Loucy (cell line): ENCODE results near the gene METTL15.

ENCODE experiments used
- H2AFZ ChIP-seq: fragments of 200-600 bp; sonication (generic); 2 replicates; pipeline ENCODE4 v1.6.0; 2016; ENCODE audit warnings: antibody characterized with exemption, mild to moderate bottlenecking, low read length, moderate library complexity
- H3F3A ChIP-seq: fragments of 200-600 bp; 2 replicates; pipeline ENCODE4 v1.6.0; 2016; ENCODE audit warnings: antibody characterized with exemption, low read depth, mild to moderate bottlenecking
- H3K27me3 ChIP-seq: fragments of 200-600 bp; sonication (generic); 2 replicates; pipeline ENCODE4 v1.6.1; 2014; ENCODE audit warnings: low read length, mild to moderate bottlenecking; ENCODE audit not compliant: insufficient read depth, poor library complexity, severe bottlenecking
- H3K36me3 ChIP-seq: fragments of 200-600 bp; sonication (generic); 2 replicates; pipeline ENCODE4 v1.6.1; 2016; ENCODE audit warnings: low read length; ENCODE audit not compliant: insufficient read depth
- H3K4me1 ChIP-seq: fragments of 200-600 bp; sonication (generic); 2 replicates; pipeline ENCODE4 v1.5.1; 2014; ENCODE audit warnings: low read length, mild to moderate bottlenecking; ENCODE audit not compliant: insufficient read depth, poor library complexity, severe bottlenecking
- H3K4me2 ChIP-seq: fragments of 200-600 bp; sonication (generic); 2 replicates; pipeline ENCODE4 v1.6.0; 2014; ENCODE audit warnings: antibody characterized with exemption, low read length, low read depth, mild to moderate bottlenecking; ENCODE audit not compliant: poor library complexity, severe bottlenecking
- H3K4me3 ChIP-seq: fragments of 200-600 bp; sonication (generic); 2 replicates; pipeline ENCODE4 v1.5.1; 2014; ENCODE audit warnings: low read length, mild to moderate bottlenecking, mixed read lengths; ENCODE audit not compliant: poor library complexity, severe bottlenecking
- H3K79me2 ChIP-seq: fragments of 200-600 bp; sonication (generic); 2 replicates; pipeline ENCODE4 v1.6.1; 2014; ENCODE audit warnings: low read length; ENCODE audit not compliant: insufficient read depth
- H3K9ac ChIP-seq: fragments of 200-600 bp; sonication (generic); 2 replicates; pipeline ENCODE4 v1.6.0; 2014; ENCODE audit warnings: mild to moderate bottlenecking, low read depth, low read length, moderate library complexity; ENCODE audit not compliant: poor library complexity, severe bottlenecking
- H3K9me2 ChIP-seq: fragments of 200-600 bp; sonication (generic); replicated peaks from 2 replicates; pipeline ENCODE4 v1.6.1; 2016; ENCODE audit warnings: low read depth, low read length, mixed read lengths
- H3K9me3 ChIP-seq: fragments of 200-600 bp; sonication (generic); 2 replicates; pipeline ENCODE4 v1.6.1; 2014; ENCODE audit warnings: mild to moderate bottlenecking, antibody characterized with exemption, low read length, low read depth; ENCODE audit not compliant: insufficient read depth
- H4K20me1 ChIP-seq: fragments of 200-600 bp; sonication (generic); 2 replicates; pipeline ENCODE4 v1.6.0; 2014; ENCODE audit warnings: antibody characterized with exemption, low read length, mild to moderate bottlenecking; ENCODE audit not compliant: insufficient read depth, poor library complexity, severe bottlenecking
- EZH2phosphoT487 ChIP-seq: fragments of 200-600 bp; IDR thresholded peaks from 2 replicates; pipeline ENCODE4 v1.6.1; 2018; ENCODE audit warnings: antibody characterized with exemption, mild to moderate bottlenecking, moderate library complexity, borderline replicate concordance
- TF ChIP-seq, protein P1 (sequence below): fragments of 200-600 bp; sonication (generic); conservative IDR thresholded peaks from 2 replicates; pipeline ENCODE4 v1.5.1; 2014; ENCODE audit warnings: mild to moderate bottlenecking, antibody characterized with exemption, low read length

Gene METTL15

DNA sequence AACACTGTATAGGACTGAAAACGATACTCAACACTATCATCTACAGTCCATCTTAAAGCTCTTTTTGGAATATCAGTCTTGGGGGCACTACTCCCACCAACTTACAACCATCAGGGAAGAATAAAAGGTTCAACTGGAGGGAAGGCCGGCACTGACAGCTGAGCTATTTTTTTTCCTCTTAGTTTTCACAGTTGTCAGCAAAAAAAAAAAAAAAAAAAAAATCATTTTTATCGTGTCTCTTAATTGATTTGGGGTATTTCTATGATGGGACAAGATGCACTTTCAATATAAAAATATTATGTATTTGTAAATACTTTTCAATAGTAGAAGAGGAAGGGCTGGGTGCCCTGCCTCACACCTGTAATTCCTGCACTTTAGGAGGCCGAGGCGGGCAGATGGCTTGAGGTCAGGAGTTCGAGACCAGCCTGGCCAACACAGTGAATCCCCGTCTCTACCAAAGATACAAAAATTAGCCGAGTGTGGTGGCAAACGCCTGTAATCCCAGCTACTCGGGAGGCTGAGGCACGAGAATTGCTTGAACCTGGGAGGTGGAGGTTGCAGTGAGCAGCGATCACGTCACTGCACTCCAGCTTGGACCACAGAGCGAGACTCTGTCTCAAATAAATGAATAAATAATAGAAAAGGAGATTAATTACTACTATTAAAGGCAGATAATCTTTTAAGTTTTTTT, 1.7 kb upstream of the METTL15 start:
- no peak for TF ChIP-seq EZH2phosphoT487
- TF ChIP-seq, protein P1, sequence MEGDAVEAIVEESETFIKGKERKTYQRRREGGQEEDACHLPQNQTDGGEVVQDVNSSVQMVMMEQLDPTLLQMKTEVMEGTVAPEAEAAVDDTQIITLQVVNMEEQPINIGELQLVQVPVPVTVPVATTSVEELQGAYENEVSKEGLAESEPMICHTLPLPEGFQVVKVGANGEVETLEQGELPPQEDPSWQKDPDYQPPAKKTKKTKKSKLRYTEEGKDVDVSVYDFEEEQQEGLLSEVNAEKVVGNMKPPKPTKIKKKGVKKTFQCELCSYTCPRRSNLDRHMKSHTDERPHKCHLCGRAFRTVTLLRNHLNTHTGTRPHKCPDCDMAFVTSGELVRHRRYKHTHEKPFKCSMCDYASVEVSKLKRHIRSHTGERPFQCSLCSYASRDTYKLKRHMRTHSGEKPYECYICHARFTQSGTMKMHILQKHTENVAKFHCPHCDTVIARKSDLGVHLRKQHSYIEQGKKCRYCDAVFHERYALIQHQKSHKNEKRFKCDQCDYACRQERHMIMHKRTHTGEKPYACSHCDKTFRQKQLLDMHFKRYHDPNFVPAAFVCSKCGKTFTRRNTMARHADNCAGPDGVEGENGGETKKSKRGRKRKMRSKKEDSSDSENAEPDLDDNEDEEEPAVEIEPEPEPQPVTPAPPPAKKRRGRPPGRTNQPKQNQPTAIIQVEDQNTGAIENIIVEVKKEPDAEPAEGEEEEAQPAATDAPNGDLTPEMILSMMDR, result no peak
- H3K36me3 ChIP-seq, result no peaks in the 10 kb centered on the region
- H3K9me2 ChIP-seq, result no peaks in the 10 kb centered on the region
- no peaks in the 10 kb centered on the region for H3F3A ChIP-seq
- H2AFZ ChIP-seq, result no peak overlapping the region
- H3K9me3 ChIP-seq, result no peaks in the 10 kb centered on the region
- H3K4me1 ChIP-seq, result peaks cover 75% of the 10 kb centered on the region
- peaks cover 93% of the 10 kb centered on the region for H3K79me2 ChIP-seq
- H4K20me1 ChIP-seq, result peaks cover 26% of the 10 kb centered on the region
- no peaks in the 10 kb centered on the region for H3K27me3 ChIP-seq
- peak overlapping the region; percentile 90 for H3K9ac ChIP-seq
- H3K4me2 ChIP-seq, result peak overlapping the region; percentile 77
- peak overlapping the region; percentile 90 for H3K4me3 ChIP-seq

DNA sequence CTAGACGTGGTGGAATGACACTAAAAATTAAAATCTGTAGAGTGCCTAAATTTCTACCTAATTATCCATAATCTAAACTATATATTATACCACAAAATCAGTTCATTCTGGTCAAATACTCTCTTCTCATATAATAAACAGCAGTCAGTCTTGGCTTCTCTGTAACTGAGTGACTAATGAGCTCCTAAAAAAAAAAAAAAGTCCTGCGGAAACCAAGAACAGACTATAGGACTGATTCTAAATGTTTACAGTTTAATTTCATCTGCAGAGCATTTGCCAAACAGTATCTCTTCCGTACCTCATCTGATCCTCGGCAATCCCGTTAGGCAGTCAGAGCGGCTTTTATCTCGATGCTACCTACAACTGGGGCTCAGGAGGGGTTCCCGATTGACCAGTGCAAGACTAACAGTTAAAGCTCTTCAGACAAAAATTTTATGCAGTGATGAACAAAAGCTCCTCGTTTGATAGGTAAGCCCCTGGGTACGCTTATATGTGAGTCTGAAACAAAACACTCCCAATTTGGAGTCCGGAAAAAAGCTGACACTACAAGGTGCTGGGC, 918 bp upstream of the METTL15 start:
- Histone ChIP-seq H3F3A (no peaks in the 10 kb centered on the region), H2AFZ (peak overlapping the region; percentile 82), H3K9me3 (no peaks in the 10 kb centered on the region), H3K9ac (peak overlapping the region; percentile 90), H3K4me1 (peaks cover 75% of the 10 kb centered on the region), H4K20me1 (peaks cover 26% of the 10 kb centered on the region), H3K4me2 (peak overlapping the region; percentile 77), H3K36me3 (no peaks in the 10 kb centered on the region), H3K9me2 (no peaks in the 10 kb centered on the region), H3K27me3 (no peaks in the 10 kb centered on the region), H3K79me2 (peaks cover 93% of the 10 kb centered on the region), H3K4me3 (peak overlapping the region; percentile 90)
- TF ChIP-seq EZH2phosphoT487, result no peak
- TF ChIP-seq, protein P1, result no peak

DNA sequence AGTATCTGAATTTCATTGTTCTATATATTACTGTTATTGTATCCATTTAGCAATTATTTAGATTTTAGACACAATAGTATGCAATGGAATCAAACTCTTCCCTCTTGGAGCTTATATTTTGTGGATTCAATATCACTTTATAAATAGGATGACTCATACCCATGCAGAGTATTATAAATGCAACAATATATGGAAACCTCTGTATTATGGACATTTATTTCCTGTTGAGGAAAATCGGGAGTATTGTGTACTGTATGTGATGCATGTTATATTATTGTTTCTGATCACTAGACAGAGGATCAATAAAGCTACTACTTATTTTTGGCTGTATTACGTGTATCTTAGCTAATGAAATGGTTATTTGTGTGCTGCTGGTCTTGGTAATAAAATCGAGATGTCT, 770 bp downstream of the METTL15 start:
- Histone ChIP-seq H2AFZ (no peak overlapping the region), H3K27me3 (no peaks in the 10 kb centered on the region), H3K4me3 (peak overlapping the region; percentile 90), H4K20me1 (peaks cover 10% of the 10 kb centered on the region), H3K9me2 (no peaks in the 10 kb centered on the region), H3K79me2 (peaks cover 85% of the 10 kb centered on the region), H3K4me1 (peaks cover 62% of the 10 kb centered on the region), H3K4me2 (peak overlapping the region; percentile 89), H3K9me3 (no peaks in the 10 kb centered on the region), H3F3A (no peaks in the 10 kb centered on the region), H3K36me3 (no peaks in the 10 kb centered on the region), H3K9ac (peak overlapping the region; percentile 85)
- TF ChIP-seq, protein P1, result no peak
- TF ChIP-seq EZH2phosphoT487, result no peak
